ENCODE results near the gene TICRR. TPM values are rescaled to one million over a fixed set of nuclear protein-coding genes. Genes with fewer than 3 reads are reported as not detected.

The TICRR gene
- total RNA-seq, 8 experiments from 2014 or later, result 0.51 to 12.6 (median 1.5) TPM

GRCh38 chr15:89666858-89667705 is 91.8 kb downstream of the TICRR start:
- 40 to 81% (median 77%) methylated on average over 1 to 7 of the region's 13 CpGs; no CpG with 5 or more reads in 7 of the 10 experiments for WGBS, 10 experiments
- peaks cover 5 to 10% of the 10 kb centered on the region in 2 donors for H3K4me1 ChIP-seq (replicated peaks in 1 of 2)
- no peak overlapping the region for H3K27ac ChIP-seq
- in situ Hi-C loops (cut with MboI; ENCODE audit: low pct_unique_long_range_greater_than_20kb in 2 of 9, low sequenced_read_pairs in 9 of 9, unreplicated experiment in 9 of 9), result no loop called here
- ATAC-seq (replicated peaks in 6 of 8), result no peak
- H3K4me3 ChIP-seq, result no peak overlapping the region

- no peak for ATAC-seq (replicated peaks in 6 of 8)
- Histone ChIP-seq H3K4me1 (replicated peaks in 1 of 2) (peaks cover 5 to 10% of the 10 kb centered on the region in 2 donors), H3K27ac (no peak overlapping the region), H3K4me3 (no peak overlapping the region)
- in situ Hi-C loops (cut with MboI; ENCODE audit: low pct_unique_long_range_greater_than_20kb in 2 of 9, low sequenced_read_pairs in 9 of 9, unreplicated experiment in 9 of 9), result no loop called here
- WGBS, 10 experiments, result 84 to 100% (median 87%) methylated on average over 1 to 6 of the region's 7 CpGs; no CpG with 5 or more reads in 7 of the 10 experiments
These were observed 92.4 kb downstream of the TICRR start for GRCh38 chr15:89667706-89667960.

- peaks cover 5 to 10% of the 10 kb centered on the region in 2 donors for H3K4me1 ChIP-seq (replicated peaks in 1 of 2)
- in situ Hi-C loops (cut with MboI; ENCODE audit: low pct_unique_long_range_greater_than_20kb in 2 of 9, low sequenced_read_pairs in 9 of 9, unreplicated experiment in 9 of 9), result no loop called here
- 89 to 100% (median 100%) methylated on average over 2 to 3 of the region's 3 CpGs; no CpG with 5 or more reads in 2 of the 10 experiments for WGBS, 10 experiments
- ATAC-seq (replicated peaks in 6 of 8), result no peak
- H3K27ac ChIP-seq, result no peak overlapping the region
- no peak overlapping the region for H3K4me3 ChIP-seq
These were observed 92.9 kb downstream of the TICRR start for GRCh38 chr15:89668171-89668570.

GRCh38 chr15:89669309-89669865 is 94.1 kb downstream of the TICRR start:
- Histone ChIP-seq H3K4me1 (replicated peaks in 1 of 2) (peaks cover 5 to 10% of the 10 kb centered on the region in 2 donors), H3K4me3 (no peak overlapping the region), H3K27ac (no peak overlapping the region)
- in situ Hi-C loops (cut with MboI; ENCODE audit: low pct_unique_long_range_greater_than_20kb in 2 of 9, low sequenced_read_pairs in 9 of 9, unreplicated experiment in 9 of 9), result no loop called here
- ATAC-seq (replicated peaks in 6 of 8), result no peak
- 90 to 100% methylated on average over 1 to 2 of the region's 9 CpGs; no CpG with 5 or more reads in 8 of the 10 experiments for WGBS, 10 experiments

GRCh38 chr15:89669941-89670340 is 94.7 kb downstream of the TICRR start:
- Histone ChIP-seq H3K4me3 (no peak overlapping the region), H3K4me1 (replicated peaks in 1 of 2) (peaks cover 3 to 8% of the 10 kb centered on the region in 2 donors), H3K27ac (no peak overlapping the region)
- ATAC-seq (replicated peaks in 6 of 8), result no peak
- in situ Hi-C loops (cut with MboI; ENCODE audit: low pct_unique_long_range_greater_than_20kb in 2 of 9, low sequenced_read_pairs in 9 of 9, unreplicated experiment in 9 of 9), result no loop called here
- 70 to 100% (median 80%) methylated on average over 1 to 6 of the region's 15 CpGs; no CpG with 5 or more reads in 6 of the 10 experiments for WGBS, 10 experiments

- 58 to 70% methylated on average over 4 of the region's 12 CpGs; no CpG with 5 or more reads in 8 of the 10 experiments for WGBS, 10 experiments
- in situ Hi-C loops (cut with MboI; ENCODE audit: low pct_unique_long_range_greater_than_20kb in 2 of 9, low sequenced_read_pairs in 9 of 9, unreplicated experiment in 9 of 9), result no loop called here
- Histone ChIP-seq H3K4me3 (no peak overlapping the region), H3K27ac (no peak overlapping the region), H3K4me1 (replicated peaks in 1 of 2) (peaks cover 0 to under 1% of the 10 kb centered on the region in 2 donors)
- ATAC-seq (replicated peaks in 6 of 8), result no peak
These were observed 95.8 kb downstream of the TICRR start for GRCh38 chr15:89670971-89671560.

GRCh38 chr15:89671687-89672086 is 96.4 kb downstream of the TICRR start:
- in situ Hi-C loops (cut with MboI; ENCODE audit: low pct_unique_long_range_greater_than_20kb in 2 of 9, low sequenced_read_pairs in 9 of 9, unreplicated experiment in 9 of 9), result no loop called here
- ATAC-seq (replicated peaks in 6 of 8), result no peak
- Histone ChIP-seq H3K4me1 (replicated peaks in 1 of 2) (no peaks in the 10 kb centered on the region), H3K4me3 (no peak overlapping the region), H3K27ac (no peak overlapping the region)
- WGBS, 10 experiments, result 25 to 92% (median 50%) methylated on average over 1 to 2 of the region's 4 CpGs; no CpG with 5 or more reads in 3 of the 10 experiments

- H3K27ac ChIP-seq, result no peak overlapping the region
- in situ Hi-C loops (cut with MboI; ENCODE audit: low pct_unique_long_range_greater_than_20kb in 2 of 9, low sequenced_read_pairs in 9 of 9, unreplicated experiment in 9 of 9), result no loop called here
- no peak overlapping the region for H3K4me3 ChIP-seq
- peak in 3 of 8 experiments; percentile 21 to 63 (median 58) for ATAC-seq (replicated peaks in 6 of 8)
- no peaks in the 10 kb centered on the region for H3K4me1 ChIP-seq (replicated peaks in 1 of 2)
- WGBS, 10 experiments, result 0 to 100% (median 91%) methylated on average over 1 to 4 of the region's 12 CpGs; no CpG with 5 or more reads in 1 of the 10 experiments
These were observed 97.2 kb downstream of the TICRR start for GRCh38 chr15:89672221-89673164.

- no peak overlapping the region for H3K4me3 ChIP-seq
- no peaks in the 10 kb centered on the region for H3K4me1 ChIP-seq (replicated peaks in 1 of 2)
- in situ Hi-C loops (cut with MboI; ENCODE audit: low pct_unique_long_range_greater_than_20kb in 2 of 9, low sequenced_read_pairs in 9 of 9, unreplicated experiment in 9 of 9), result no loop called here
- 0 to 73% (median 38%) methylated on average over 1 to 3 of the region's 12 CpGs; no CpG with 5 or more reads in 6 of the 10 experiments for WGBS, 10 experiments
- ATAC-seq (replicated peaks in 6 of 8), result peak in 5 of 8 experiments; percentile 24 to 83 (median 45)
- no peak overlapping the region for H3K27ac ChIP-seq
These were observed 97.9 kb downstream of the TICRR start for GRCh38 chr15:89673165-89673512.

- in situ Hi-C loops (cut with MboI; ENCODE audit: low pct_unique_long_range_greater_than_20kb in 2 of 9, low sequenced_read_pairs in 9 of 9, unreplicated experiment in 9 of 9), result no loop called here
- no peaks in the 10 kb centered on the region for H3K4me1 ChIP-seq (replicated peaks in 1 of 2)
- ATAC-seq (replicated peaks in 6 of 8), result no peak
These were observed 99.3 kb downstream of the TICRR start for GRCh38 chr15:89674526-89674925.

GRCh38 chr15:89675606-89676005 is 100.3 kb downstream of the TICRR start:
- 40 to 100% (median 82%) methylated on average over 1 to 6 of the region's 6 CpGs; no CpG with 5 or more reads in 1 of the 10 experiments for WGBS, 10 experiments

More at GRCh38 chr15:89674526-89674925, 99.3 kb downstream of the TICRR start:
- WGBS, 10 experiments, result 0 to 100% (median 74%) methylated on average over 1 to 4 of the region's 4 CpGs; no CpG with 5 or more reads in 3 of the 10 experiments
- Histone ChIP-seq H3K27ac (no peak overlapping the region), H3K4me3 (no peak overlapping the region)

GRCh38 chr15:89677381-89677780 is 102.1 kb downstream of the TICRR start:
- no peak for ATAC-seq (replicated peaks in 6 of 8)
- H3K4me1 ChIP-seq (replicated peaks in 1 of 2), result peaks cover 0 to 2% of the 10 kb centered on the region in 2 donors
- in situ Hi-C loops (cut with MboI; ENCODE audit: low pct_unique_long_range_greater_than_20kb in 2 of 9, low sequenced_read_pairs in 9 of 9, unreplicated experiment in 9 of 9), result no loop called here
- no peak overlapping the region for H3K27ac ChIP-seq
- WGBS, 10 experiments, result 40 to 100% (median 60%) methylated on average over 1 of the region's 1 CpG; no CpG with 5 or more reads in 7 of the 10 experiments
- no peak overlapping the region for H3K4me3 ChIP-seq

More at GRCh38 chr15:89675606-89676005, 100.3 kb downstream of the TICRR start:
- no peak for ATAC-seq (replicated peaks in 6 of 8)
- Histone ChIP-seq H3K27ac (no peak overlapping the region), H3K4me1 (replicated peaks in 1 of 2) (peaks cover 0 to 2% of the 10 kb centered on the region in 2 donors), H3K4me3 (no peak overlapping the region)
- in situ Hi-C loops (cut with MboI; ENCODE audit: low pct_unique_long_range_greater_than_20kb in 2 of 9, low sequenced_read_pairs in 9 of 9, unreplicated experiment in 9 of 9), result no loop called here
